ENCODE data around the gene EPS15. TPM values are rescaled to one million over a fixed set of nuclear protein-coding genes. Genes with fewer than 3 reads are reported as not detected.
"Not testable (repeated sequence)": the region's sequence is repeated elsewhere in the genome, so short reads cannot be mapped to it uniquely, and the experiment has no call there.

Gene EPS15
- total RNA-seq, 1 donor from 2014 or later: 120 TPM

GRCh38 chr1:51328279-51328678, 190.8 kb downstream of the EPS15 start:
- Mint-ChIP-seq H3K27me3 (ENCODE audit: unreplicated experiment) (peaks cover 5% of the 10 kb centered on the region), H3K4me3 (ENCODE audit: unreplicated experiment) (no peak overlapping the region), H3K36me3 (ENCODE audit: low read depth, unreplicated experiment) (peaks cover 4% of the 10 kb centered on the region), H3K9me3 (ENCODE audit: unreplicated experiment) (no peaks in the 10 kb centered on the region), H3K4me1 (ENCODE audit: unreplicated experiment) (peaks cover 7% of the 10 kb centered on the region), H3K27ac (ENCODE audit: unreplicated experiment) (no peak overlapping the region)
- DNase-seq (ENCODE audit: low spot score): no peak
- TF ChIP-seq, protein P1, sequence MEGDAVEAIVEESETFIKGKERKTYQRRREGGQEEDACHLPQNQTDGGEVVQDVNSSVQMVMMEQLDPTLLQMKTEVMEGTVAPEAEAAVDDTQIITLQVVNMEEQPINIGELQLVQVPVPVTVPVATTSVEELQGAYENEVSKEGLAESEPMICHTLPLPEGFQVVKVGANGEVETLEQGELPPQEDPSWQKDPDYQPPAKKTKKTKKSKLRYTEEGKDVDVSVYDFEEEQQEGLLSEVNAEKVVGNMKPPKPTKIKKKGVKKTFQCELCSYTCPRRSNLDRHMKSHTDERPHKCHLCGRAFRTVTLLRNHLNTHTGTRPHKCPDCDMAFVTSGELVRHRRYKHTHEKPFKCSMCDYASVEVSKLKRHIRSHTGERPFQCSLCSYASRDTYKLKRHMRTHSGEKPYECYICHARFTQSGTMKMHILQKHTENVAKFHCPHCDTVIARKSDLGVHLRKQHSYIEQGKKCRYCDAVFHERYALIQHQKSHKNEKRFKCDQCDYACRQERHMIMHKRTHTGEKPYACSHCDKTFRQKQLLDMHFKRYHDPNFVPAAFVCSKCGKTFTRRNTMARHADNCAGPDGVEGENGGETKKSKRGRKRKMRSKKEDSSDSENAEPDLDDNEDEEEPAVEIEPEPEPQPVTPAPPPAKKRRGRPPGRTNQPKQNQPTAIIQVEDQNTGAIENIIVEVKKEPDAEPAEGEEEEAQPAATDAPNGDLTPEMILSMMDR (IDR thresholded peaks at IDR 0.05; ENCODE audit: unreplicated experiment): no peak

GRCh38 chr1:51327386-51327785, 191.7 kb downstream of the EPS15 start:
- no peak overlapping the region for H3K4me3 Mint-ChIP-seq (ENCODE audit: unreplicated experiment)
- DNase-seq (ENCODE audit: low spot score): no peak
- H3K4me1 Mint-ChIP-seq (ENCODE audit: unreplicated experiment): peaks cover 7% of the 10 kb centered on the region
- H3K27ac Mint-ChIP-seq (ENCODE audit: unreplicated experiment): no peak overlapping the region
- no peaks in the 10 kb centered on the region for H3K9me3 Mint-ChIP-seq (ENCODE audit: unreplicated experiment)
- H3K27me3 Mint-ChIP-seq (ENCODE audit: unreplicated experiment): peaks cover 6% of the 10 kb centered on the region
- peaks cover 4% of the 10 kb centered on the region for H3K36me3 Mint-ChIP-seq (ENCODE audit: low read depth, unreplicated experiment)
- TF ChIP-seq, protein P1 (IDR thresholded peaks at IDR 0.05; ENCODE audit: unreplicated experiment): no peak

GRCh38 chr1:51326839-51327238, 192.2 kb downstream of the EPS15 start:
- Mint-ChIP-seq H3K36me3 (ENCODE audit: low read depth, unreplicated experiment) (peaks cover 4% of the 10 kb centered on the region), H3K27ac (ENCODE audit: unreplicated experiment) (no peak overlapping the region)
- TF ChIP-seq, protein P1 (IDR thresholded peaks at IDR 0.05; ENCODE audit: unreplicated experiment): no peak

DNA sequence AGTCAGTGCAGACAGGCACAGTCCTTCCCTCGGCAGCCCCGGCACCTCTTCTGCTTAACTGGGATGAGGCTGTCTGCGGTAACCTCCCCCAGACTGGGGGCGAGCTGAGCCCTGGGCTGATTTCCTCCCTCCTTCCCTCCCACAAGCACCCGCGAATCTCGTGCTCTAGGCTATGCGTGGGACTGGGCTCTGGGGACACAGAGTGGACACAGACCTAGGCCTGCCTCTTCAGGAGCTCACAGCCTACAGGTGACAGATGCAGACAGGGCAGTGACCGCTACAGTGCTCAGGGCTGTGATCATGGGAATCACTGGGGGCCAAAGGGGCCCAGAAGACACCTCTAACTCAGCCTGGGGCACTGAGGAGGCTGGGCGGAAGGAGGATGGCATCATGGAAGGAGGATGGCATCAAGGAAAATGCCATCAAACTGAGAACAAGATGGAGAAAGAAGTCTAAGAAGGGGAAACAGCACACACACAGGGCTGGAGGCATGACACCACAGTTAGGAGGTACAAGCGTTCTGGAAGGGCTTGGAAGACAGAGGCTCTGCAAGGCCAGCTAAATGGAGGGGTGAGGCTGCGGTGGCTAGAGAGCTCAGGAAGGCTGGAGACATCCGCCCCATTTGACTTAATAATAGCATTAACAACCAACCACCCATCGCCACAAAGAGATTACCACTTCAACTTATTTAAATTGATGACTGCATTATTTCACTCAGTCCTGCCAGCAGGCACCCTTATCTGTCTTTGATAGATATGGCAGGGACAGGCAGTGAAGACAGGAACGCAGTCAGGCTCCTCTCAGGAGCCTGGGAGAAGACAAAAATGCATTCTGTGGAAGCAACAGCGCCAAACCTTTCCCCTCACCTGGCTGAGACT, 192.9 kb downstream of the EPS15 start:
- no peak for DNase-seq (ENCODE audit: low spot score)
- Mint-ChIP-seq H3K4me1 (ENCODE audit: unreplicated experiment) (peaks cover 1% of the 10 kb centered on the region), H3K4me3 (ENCODE audit: unreplicated experiment) (no peak overlapping the region), H3K27me3 (ENCODE audit: unreplicated experiment) (peaks cover 5% of the 10 kb centered on the region), H3K36me3 (ENCODE audit: low read depth, unreplicated experiment) (peaks cover 1% of the 10 kb centered on the region), H3K27ac (ENCODE audit: unreplicated experiment) (no peak overlapping the region), H3K9me3 (ENCODE audit: unreplicated experiment) (no peaks in the 10 kb centered on the region)
- TF ChIP-seq, protein P1 (IDR thresholded peaks at IDR 0.05; ENCODE audit: unreplicated experiment): no peak

More at GRCh38 chr1:51326839-51327238, 192.2 kb downstream of the EPS15 start:
- peaks cover 7% of the 10 kb centered on the region for H3K4me1 Mint-ChIP-seq (ENCODE audit: unreplicated experiment)
- no peak overlapping the region for H3K4me3 Mint-ChIP-seq (ENCODE audit: unreplicated experiment)
- no peak for DNase-seq (ENCODE audit: low spot score)
- H3K9me3 Mint-ChIP-seq (ENCODE audit: unreplicated experiment): no peaks in the 10 kb centered on the region
- peaks cover 7% of the 10 kb centered on the region for H3K27me3 Mint-ChIP-seq (ENCODE audit: unreplicated experiment)

- Mint-ChIP-seq H3K36me3 (ENCODE audit: low read depth, unreplicated experiment) (no peaks in the 10 kb centered on the region), H3K27me3 (ENCODE audit: unreplicated experiment) (peaks cover 4% of the 10 kb centered on the region), H3K27ac (ENCODE audit: unreplicated experiment) (no peak overlapping the region), H3K4me1 (ENCODE audit: unreplicated experiment) (no peaks in the 10 kb centered on the region), H3K9me3 (ENCODE audit: unreplicated experiment) (no peaks in the 10 kb centered on the region), H3K4me3 (ENCODE audit: unreplicated experiment) (no peak overlapping the region)
- TF ChIP-seq, protein P1 (IDR thresholded peaks at IDR 0.05; ENCODE audit: unreplicated experiment): no peak
- DNase-seq (ENCODE audit: low spot score): no peak
These were observed 193.7 kb downstream of the EPS15 start for GRCh38 chr1:51325391-51325790.

DNA sequence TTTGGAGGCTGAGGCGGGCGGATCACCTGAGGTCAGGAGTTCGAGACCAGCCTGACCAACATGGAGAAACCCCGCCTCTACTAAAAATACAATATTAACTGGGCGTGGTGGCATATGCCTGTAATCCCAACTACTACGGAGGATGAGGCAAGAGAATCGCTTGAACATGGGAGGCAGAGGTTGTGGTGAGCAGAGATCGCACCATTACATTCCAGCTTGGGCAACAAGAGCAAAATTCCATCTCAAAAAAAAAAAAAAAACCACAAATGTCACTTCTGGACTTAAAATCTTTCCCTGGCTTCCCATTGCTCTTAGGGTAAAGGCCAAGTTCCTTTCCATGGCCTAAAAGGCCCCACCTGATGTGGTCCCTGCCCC, 194.1 kb downstream of the EPS15 start:
- not testable (repeated sequence) for DNase-seq (ENCODE audit: low spot score); H3K4me1 Mint-ChIP-seq (ENCODE audit: unreplicated experiment); H3K27me3 Mint-ChIP-seq (ENCODE audit: unreplicated experiment); H3K27ac Mint-ChIP-seq (ENCODE audit: unreplicated experiment); H3K9me3 Mint-ChIP-seq (ENCODE audit: unreplicated experiment); H3K36me3 Mint-ChIP-seq (ENCODE audit: low read depth, unreplicated experiment); H3K4me3 Mint-ChIP-seq (ENCODE audit: unreplicated experiment)

All from endothelial cell (in vitro differentiated cells).